Mesodermal cell (in vitro differentiated cells): ENCODE results near the gene PRDM11.

Source experiments
- H3K27ac ChIP-seq: 2 replicates; pipeline ENCODE4 v1.7.0; 2013; ENCODE audit warnings: mild to moderate bottlenecking, low read depth, low read length, moderate library complexity; ENCODE audit not compliant: severe bottlenecking
- H3K36me3 ChIP-seq: 2 replicates; pipeline ENCODE4 v1.7.1; 2013; ENCODE audit warnings: mild to moderate bottlenecking, low read length, moderate library complexity; ENCODE audit not compliant: control insufficient read depth, insufficient read depth
- H3K4me1 ChIP-seq: one replicate; pipeline ENCODE4 v1.7.1; 2013; ENCODE audit warnings: mild to moderate bottlenecking, low read length; ENCODE audit not compliant: insufficient read depth, control insufficient read depth, poor library complexity, severe bottlenecking
- H3K4me3 ChIP-seq: 2 replicates; pipeline ENCODE4 v1.7.0; 2013; ENCODE audit warnings: low read length, control low read depth, mild to moderate bottlenecking; ENCODE audit not compliant: insufficient read depth, poor library complexity, severe bottlenecking; ENCODE audit errors: extremely low read depth
- H3K9me3 ChIP-seq: 2 replicates; pipeline ENCODE4 v1.7.1; 2013; ENCODE audit warnings: mild to moderate bottlenecking, low read length, moderate library complexity; ENCODE audit not compliant: control insufficient read depth
- WGBS, 2 experiments: methylation state at CpG; one replicate each; pipeline ENCODE4 v1.1.5; 2013; ENCODE audit warnings: missing lambda C conversion rate in 2 of 2; ENCODE audit not compliant: insufficient coverage in 2 of 2; 5-methylcytosine and 5-hydroxymethylcytosine counted together

Gene PRDM11

DNA sequence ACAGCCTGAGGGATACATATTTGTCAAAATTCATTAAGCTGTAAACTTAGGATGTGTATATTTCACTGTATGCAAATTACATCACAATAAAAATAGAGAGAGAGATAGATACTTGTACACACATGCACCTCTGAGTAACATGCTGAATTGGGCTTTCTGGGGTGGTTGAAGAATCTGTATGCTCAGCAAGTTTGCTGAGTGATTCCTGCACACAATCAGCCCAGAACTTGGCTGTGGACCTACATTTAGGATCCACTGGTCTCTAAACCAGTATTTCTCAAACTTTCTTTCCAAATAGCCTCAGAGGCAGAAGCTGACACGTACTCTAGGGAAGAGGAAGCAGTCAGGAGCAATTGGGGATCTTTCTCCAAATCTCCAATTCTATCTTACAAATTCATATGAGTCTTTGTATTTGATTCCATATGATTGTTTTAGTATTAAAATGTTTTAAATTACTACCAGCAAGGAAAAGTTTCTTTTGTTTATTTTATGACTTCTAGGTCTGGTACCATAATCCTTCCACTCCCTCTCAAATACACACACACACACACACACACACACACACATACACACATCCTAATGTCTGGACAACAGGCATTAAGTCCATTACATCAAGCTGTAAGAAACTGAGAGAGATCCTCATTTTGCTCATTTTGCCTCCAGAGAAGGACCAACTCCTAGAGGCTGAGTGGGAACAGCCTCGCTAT, 119.7 kb downstream of the PRDM11 start:
- Histone ChIP-seq H3K9me3 (no peaks in the 10 kb centered on the region), H3K4me1 (peaks cover 6% of the 10 kb centered on the region), H3K4me3 (no peak overlapping the region), H3K27ac (no peak overlapping the region), H3K36me3 (no peaks in the 10 kb centered on the region)
- WGBS, 2 experiments = 83% methylated on average over 1 of the region's 2 CpGs; no CpG with 5 or more reads in 1 of the 2 experiments

DNA sequence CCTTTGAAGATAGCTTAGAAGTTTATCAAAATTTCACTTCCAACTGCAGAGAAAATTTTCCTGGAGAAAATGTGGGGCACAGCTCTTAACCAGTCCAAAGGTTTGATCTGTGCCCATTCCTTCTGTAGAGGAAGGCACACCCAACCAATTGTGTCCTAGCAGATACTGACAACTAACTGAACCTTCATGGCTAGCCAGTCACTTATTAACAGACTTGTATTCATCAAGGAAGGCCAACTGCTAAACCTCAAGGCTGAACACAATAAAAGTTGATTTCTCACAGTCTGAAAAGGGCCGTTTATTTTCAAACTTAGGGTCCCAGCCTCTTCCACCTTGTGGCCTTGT, 120.2 kb downstream of the PRDM11 start:
- Histone ChIP-seq H3K4me3 (no peak overlapping the region), H3K27ac (no peak overlapping the region), H3K4me1 (peaks cover 6% of the 10 kb centered on the region), H3K36me3 (no peaks in the 10 kb centered on the region), H3K9me3 (no peaks in the 10 kb centered on the region)
- 90 to 100% methylated on average over 1 of the region's 1 CpG for WGBS, 2 experiments

DNA sequence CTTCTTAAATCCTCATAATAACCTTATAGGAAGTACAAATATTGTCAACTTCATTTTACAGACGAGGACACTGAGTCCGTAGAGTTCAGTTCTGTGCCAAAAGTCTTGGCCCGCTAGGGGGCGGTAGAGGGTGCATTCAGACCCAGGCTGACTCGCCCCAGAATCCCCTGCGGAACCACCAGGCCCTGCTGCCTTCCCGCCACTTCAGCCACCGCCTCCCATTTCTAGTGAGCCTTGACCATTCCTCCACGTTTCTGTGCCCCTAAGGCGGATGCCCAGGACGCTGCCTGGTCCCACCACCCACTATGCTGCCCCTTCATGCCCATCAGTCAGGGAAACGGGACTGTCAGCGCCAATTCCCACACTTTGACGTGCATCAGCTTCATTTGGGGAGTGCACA, 120.6 kb downstream of the PRDM11 start:
- 68 to 79% methylated on average over 10 to 13 of the region's 14 CpGs for WGBS, 2 experiments
- no peak overlapping the region for H3K27ac ChIP-seq
- no peaks in the 10 kb centered on the region for H3K9me3 ChIP-seq
- no peak overlapping the region for H3K4me3 ChIP-seq
- H3K36me3 ChIP-seq = no peaks in the 10 kb centered on the region
- peaks cover 6% of the 10 kb centered on the region for H3K4me1 ChIP-seq

- 84 to 87% methylated on average over 9 to 10 of the region's 13 CpGs for WGBS, 2 experiments
- Histone ChIP-seq H3K4me1 (peaks cover 6% of the 10 kb centered on the region), H3K9me3 (no peaks in the 10 kb centered on the region), H3K4me3 (no peak overlapping the region), H3K27ac (no peak overlapping the region), H3K36me3 (no peaks in the 10 kb centered on the region)
Measured at GRCh38 chr11:45267652-45268299, 121.3 kb downstream of the PRDM11 start.

DNA sequence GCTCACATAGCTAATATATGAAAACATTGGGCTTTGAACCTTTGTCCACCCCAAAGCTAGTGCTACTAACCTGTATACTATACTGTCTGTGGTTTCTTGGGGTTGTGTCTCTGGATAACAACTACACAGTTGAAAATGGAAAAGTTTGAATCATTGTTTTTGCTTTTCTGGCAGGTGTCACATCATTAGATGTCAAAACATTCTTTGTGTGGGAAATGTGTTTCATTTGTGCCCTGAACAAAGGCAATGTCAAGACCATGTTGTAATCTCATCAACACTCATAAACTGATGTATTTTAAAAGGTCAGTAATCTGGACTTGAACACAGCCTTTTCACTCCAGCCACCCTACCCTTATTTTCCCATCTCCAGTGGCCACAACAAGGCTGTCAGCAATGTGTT, 123.2 kb downstream of the PRDM11 start:
- Histone ChIP-seq H3K4me1 (peaks cover 6% of the 10 kb centered on the region), H3K9me3 (no peaks in the 10 kb centered on the region), H3K4me3 (no peak overlapping the region), H3K27ac (no peak overlapping the region), H3K36me3 (no peaks in the 10 kb centered on the region)

- Histone ChIP-seq H3K36me3 (no peaks in the 10 kb centered on the region), H3K4me1 (peaks cover 2% of the 10 kb centered on the region), H3K4me3 (no peak overlapping the region), H3K27ac (no peak overlapping the region), H3K9me3 (no peaks in the 10 kb centered on the region)
- WGBS, 2 experiments = 76 to 100% methylated on average over 1 to 4 of the region's 4 CpGs
Measured at GRCh38 chr11:45270946-45271716, 124.7 kb downstream of the PRDM11 start.

DNA sequence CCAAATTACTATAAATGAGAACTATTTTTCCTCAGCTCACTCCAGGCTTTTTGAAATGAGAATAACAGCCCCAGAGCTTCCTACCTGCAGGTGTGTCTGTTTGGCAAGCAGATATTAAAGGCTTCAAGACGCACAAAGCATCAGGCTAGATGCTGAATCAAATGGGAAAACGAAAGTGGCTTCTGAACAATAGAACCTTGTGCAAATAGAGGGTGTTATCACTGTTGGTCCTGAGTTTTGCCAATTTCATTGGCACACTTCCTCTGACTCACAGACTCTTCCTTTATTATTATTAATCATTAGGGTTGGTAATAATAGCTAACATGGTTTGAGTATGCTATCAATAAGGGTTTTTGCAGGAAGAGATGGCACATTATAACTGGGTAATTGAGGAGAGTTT, 126.3 kb downstream of the PRDM11 start:
- Histone ChIP-seq H3K4me1 (peaks cover 2% of the 10 kb centered on the region), H3K27ac (no peak overlapping the region), H3K36me3 (no peaks in the 10 kb centered on the region), H3K4me3 (no peak overlapping the region), H3K9me3 (no peaks in the 10 kb centered on the region)
- 96% methylated on average over 2 of the region's 2 CpGs; no CpG with 5 or more reads in 1 of the 2 experiments for WGBS, 2 experiments

DNA sequence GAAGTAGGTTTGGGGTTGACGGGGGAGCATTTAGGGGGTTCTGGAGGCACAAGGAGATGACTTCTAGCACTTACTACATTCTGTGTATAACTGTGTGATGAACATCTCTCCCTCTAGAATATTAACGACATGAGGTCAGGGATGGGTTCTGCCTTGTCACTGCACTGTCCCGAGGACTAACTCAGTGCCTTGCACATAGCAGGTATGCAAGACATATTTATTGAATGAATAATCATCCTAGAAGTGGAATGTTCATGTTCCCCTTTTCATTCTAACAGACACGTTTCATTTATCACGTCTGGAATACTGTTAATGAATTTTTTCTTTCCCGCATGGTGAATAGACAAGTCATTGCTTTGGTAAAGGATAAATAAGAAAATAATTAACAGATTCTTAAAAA, 127.1 kb downstream of the PRDM11 start:
- H3K4me1 ChIP-seq = peaks cover 2% of the 10 kb centered on the region
- H3K9me3 ChIP-seq = no peaks in the 10 kb centered on the region
- no peaks in the 10 kb centered on the region for H3K36me3 ChIP-seq
- no peak overlapping the region for H3K27ac ChIP-seq
- no peak overlapping the region for H3K4me3 ChIP-seq
- 60 to 71% methylated on average over 1 of the region's 6 CpGs for WGBS, 2 experiments

DNA sequence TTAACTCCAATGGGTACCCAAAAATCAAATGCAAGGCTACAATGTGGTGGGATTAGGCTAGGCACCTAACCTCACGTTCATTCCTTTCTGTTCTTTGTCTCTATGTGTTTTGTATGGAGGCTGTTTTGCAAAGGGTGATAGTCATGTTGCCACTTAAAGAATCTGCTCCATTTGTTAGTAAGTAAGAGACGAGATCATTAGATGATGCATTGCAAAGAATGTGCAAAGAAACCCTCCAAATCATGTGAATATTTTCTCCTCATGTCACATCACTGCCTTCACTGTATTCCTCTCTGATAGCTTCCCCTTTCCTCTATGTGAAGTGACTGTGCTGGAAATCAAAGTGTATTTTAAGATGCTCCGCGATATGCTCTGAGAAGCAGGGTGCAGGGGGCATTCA, 127.8 kb downstream of the PRDM11 start:
- H3K4me1 ChIP-seq = peaks cover 2% of the 10 kb centered on the region
- 50 to 67% methylated on average over 2 to 3 of the region's 4 CpGs for WGBS, 2 experiments
- no peaks in the 10 kb centered on the region for H3K36me3 ChIP-seq
- H3K4me3 ChIP-seq = no peak overlapping the region
- no peak overlapping the region for H3K27ac ChIP-seq
- H3K9me3 ChIP-seq = no peaks in the 10 kb centered on the region

DNA sequence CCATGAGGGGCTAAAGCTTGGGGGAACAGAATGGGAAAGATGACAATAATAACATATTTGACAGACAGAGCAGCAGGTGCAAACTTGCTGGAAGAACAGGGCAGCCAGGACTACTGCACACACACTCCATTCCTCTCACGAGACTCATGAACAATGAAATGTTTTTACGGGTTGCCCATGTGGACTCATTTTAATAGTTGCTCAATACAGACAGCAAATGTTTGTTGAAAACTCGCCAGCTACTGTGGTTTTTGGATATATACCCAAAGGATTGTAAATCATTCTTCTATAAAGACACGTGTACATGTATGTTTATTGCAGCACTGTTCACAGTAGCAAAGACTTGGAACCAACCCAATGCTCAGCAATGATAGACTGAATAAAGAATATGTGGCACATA, 129.4 kb downstream of the PRDM11 start:
- WGBS, 2 experiments = 80 to 90% methylated on average over 2 to 4 of the region's 4 CpGs
- no peaks in the 10 kb centered on the region for H3K36me3 ChIP-seq

GRCh38 chr11:45278714-45279113, 132.3 kb downstream of the PRDM11 start:
- peaks cover 6% of the 10 kb centered on the region for H3K9me3 ChIP-seq
- H3K4me1 ChIP-seq = no peaks in the 10 kb centered on the region
- WGBS, 2 experiments = 67 to 84% methylated on average over 1 to 3 of the region's 4 CpGs
- no peak overlapping the region for H3K27ac ChIP-seq
- H3K36me3 ChIP-seq = no peaks in the 10 kb centered on the region
- H3K4me3 ChIP-seq = no peak overlapping the region

More for the DNA sequence above, 129.4 kb downstream of the PRDM11 start:
- no peak overlapping the region for H3K4me3 ChIP-seq
- no peak overlapping the region for H3K27ac ChIP-seq
- H3K4me1 ChIP-seq = peaks cover 2% of the 10 kb centered on the region
- H3K9me3 ChIP-seq = peaks cover 6% of the 10 kb centered on the region
